ENCODE measurements around the gene OR2T27.
A peak's percentile ranks its signal among the peaks of the same experiment; 100 is the strongest.
"Not testable (repeated sequence)": the region's sequence is repeated elsewhere in the genome, so short reads cannot be mapped to it uniquely, and the experiment has no call there.

OR2T27 gene

GRCh38 chr1:248639652-248640051 lies 15.7 kb downstream of the OR2T27 start:
- DNase-seq = not testable (repeated sequence)

- not testable (repeated sequence) for DNase-seq
Measured at GRCh38 chr1:248636612-248637011, 18.7 kb downstream of the OR2T27 start.

GRCh38 chr1:248634991-248635390 lies 20.3 kb downstream of the OR2T27 start, which contains the start of gene OR2T11:
Gene OR2T11, minus strand, starts transcription at chr1:248635091. Its CDS starts 7,963 bp downstream, at chr1:248627128.
- DNase-seq = not testable (repeated sequence)

GRCh38 chr1:248631354-248632008 lies 23.8 kb downstream of the OR2T27 start:
- no peak for DNase-seq

DNA sequence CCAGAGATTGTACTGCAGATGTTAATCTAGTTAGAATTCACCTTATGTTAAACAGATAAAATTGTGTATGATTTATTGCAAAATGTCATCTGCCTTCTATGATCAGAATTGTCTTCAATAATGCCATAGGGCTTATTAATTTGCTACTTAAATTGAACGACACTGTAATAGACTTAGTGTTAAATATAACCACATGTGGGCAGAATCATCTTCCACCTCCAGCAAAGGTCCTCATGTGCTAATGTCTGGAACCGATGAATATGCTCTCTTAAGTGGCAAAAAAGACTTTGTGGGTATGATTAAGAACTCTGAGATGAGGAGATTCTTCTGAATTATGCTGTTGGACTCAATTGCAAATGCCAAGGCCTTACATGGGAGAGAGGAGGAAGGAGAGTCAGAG lies 24.8 kb downstream of the OR2T27 start:
- no peak for DNase-seq

DNA sequence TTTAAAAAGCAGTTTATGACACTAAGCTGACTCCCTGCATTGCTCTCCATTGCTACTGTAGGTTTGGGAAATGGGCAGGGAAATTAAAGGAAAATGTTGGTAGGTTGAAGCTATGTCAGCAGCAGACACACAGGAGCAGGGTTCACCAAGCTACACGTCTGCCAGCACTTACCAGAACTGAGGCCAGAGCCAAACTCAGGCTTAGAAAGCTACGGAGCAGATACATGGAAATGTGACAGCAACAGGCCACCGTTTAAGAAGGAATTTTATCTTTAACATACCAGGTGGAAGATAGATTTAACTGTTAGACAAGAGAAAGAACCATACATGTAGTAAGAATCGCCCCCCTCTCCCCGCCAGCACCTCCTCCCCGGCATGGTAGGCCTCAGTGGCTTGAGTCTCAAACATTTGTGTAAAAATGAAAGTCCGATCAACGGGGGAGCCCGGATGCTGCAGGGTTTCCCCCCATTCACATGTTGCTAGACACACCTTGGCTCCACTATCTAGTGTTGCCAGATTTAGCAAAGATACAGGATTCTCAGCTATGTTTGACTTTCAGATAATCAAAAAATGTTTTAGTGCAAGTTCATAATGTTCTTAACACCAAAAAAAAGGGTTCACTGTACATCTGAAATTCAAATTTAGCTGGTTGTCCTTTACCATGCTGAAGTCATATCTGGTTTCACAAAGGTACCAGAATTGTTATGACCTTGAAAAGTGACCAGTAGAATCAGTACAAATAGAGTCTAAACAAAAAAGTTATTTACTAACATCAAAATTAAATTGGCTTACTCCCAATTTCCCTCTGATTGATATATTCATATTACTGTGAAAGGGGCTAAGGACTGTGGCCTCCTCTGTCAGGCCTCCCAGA lies 27.1 kb downstream of the OR2T27 start:
- no peak for DNase-seq

GRCh38 chr1:248625971-248626370 lies 29.4 kb downstream of the OR2T27 start:
- DNase-seq = no peak

DNA sequence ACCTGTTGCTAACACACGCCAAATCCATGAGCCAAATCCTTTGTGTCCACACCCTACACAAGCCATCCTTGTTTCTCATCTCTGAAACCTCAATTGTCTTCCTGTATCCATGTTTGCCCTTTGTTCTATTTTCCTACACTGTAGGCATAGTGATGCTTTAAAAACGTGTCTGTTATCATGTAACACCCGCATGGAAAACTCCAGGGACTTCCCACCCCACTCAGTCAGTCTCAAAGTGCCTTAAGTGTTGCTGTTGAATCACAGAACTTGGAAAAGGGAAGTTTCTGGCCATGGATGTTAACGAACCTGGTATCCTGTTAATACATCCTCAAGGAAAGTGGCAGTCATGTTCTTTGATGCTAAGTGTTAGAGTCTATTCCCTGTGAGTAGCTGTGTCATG lies 30.2 kb downstream of the OR2T27 start:
- DNase-seq = no peak

GRCh38 chr1:248622570-248623001 lies 32.7 kb downstream of the OR2T27 start:
- DNase-seq = peak; percentile 2

GRCh38 chr1:248621770-248622169 lies 33.6 kb downstream of the OR2T27 start:
- DNase-seq = no peak

DNA sequence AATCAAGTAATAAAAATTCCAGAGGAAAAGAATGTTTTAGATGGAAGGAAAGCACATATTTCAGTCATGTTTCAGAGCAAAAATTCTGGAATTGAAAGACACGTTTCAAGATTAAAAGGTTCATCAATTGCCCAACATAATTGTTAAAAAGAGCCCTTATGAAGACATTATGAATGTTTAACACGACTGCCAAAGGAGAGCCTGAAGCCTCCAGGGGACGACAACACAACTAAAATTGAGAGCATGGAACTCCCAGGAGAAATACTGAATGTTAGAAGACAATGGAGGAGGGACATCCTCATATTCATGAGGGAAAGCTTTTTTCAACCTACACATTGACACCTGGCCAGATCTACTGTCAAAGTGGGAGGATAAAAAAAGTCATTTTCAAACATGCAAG lies 36.5 kb downstream of the OR2T27 start:
- DNase-seq = no peak

DNA sequence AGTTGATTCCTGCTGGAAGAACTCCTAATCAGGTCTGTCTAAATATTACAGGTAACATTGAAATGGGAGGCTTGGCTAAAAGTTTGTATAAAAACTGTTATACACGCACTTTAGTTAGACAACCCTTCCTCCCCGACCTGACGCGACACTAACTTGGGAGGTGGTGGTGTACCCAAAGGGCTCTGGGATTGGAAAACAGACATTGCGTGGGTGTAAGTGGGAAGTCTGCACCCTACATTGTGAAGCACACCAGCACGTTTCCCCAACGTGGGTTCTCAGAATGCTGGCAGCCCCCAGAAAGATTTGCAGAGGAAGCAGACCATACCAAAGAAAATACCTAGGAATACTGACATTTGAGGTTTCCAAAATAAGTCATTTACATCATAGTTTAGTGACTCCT lies 37.2 kb downstream of the OR2T27 start:
- DNase-seq = no peak

GRCh38 chr1:248613742-248614141 lies 41.6 kb downstream of the OR2T27 start:
- DNase-seq = no peak

- no peak for DNase-seq
Measured at GRCh38 chr1:248611883-248612414, 43.4 kb downstream of the OR2T27 start.

GRCh38 chr1:248610301-248610700 lies 45.0 kb downstream of the OR2T27 start:
- no peak for DNase-seq
